NCI-H2227 (cell line): Measurements from ENCODE around the gene MED31.
"Not testable (repeated sequence)": the region's sequence is repeated elsewhere in the genome, so short reads cannot be mapped to it uniquely, and the experiment has no call there.

ENCODE experiments used
- DNase-seq: peaks from one replicate; lab custom pipeline; 2025; ENCODE audit not compliant: unreplicated experiment; lab: John Stamatoyannopoulos, UW

MED31 gene

GRCh38 chr17:6677158-6677831, 25.9 kb upstream of the MED31 start:
- DNase-seq, result no peak

- DNase-seq, result no peak
These were observed 25.4 kb upstream of the MED31 start for GRCh38 chr17:6676802-6677157.

GRCh38 chr17:6675201-6675825, 23.9 kb upstream of the MED31 start:
- no peak for DNase-seq

- DNase-seq, result no peak
These were observed 23.2 kb upstream of the MED31 start for GRCh38 chr17:6674586-6674985.

GRCh38 chr17:6671431-6671830, 20.0 kb upstream of the MED31 start:
- DNase-seq, result no peak

- no peak for DNase-seq
These were observed 19.6 kb upstream of the MED31 start for GRCh38 chr17:6670999-6671398.

- DNase-seq, result no peak
These were observed 19.2 kb upstream of the MED31 start for GRCh38 chr17:6670571-6670970.

GRCh38 chr17:6669479-6670212, 18.2 kb upstream of the MED31 start:
- DNase-seq, result no peak

- DNase-seq, result no peak
These were observed 17.5 kb upstream of the MED31 start for GRCh38 chr17:6668727-6669425.

- DNase-seq, result no peak
These were observed 16.8 kb upstream of the MED31 start for GRCh38 chr17:6668219-6668618.

GRCh38 chr17:6667516-6667915, 16.1 kb upstream of the MED31 start:
- DNase-seq, result no peak

GRCh38 chr17:6666557-6666956, 15.2 kb upstream of the MED31 start:
- no peak for DNase-seq

GRCh38 chr17:6666077-6666521, 14.7 kb upstream of the MED31 start:
- peak; percentile 65 for DNase-seq

- DNase-seq, result not testable (repeated sequence)
These were observed 11.8 kb upstream of the MED31 start for GRCh38 chr17:6663200-6663599.

GRCh38 chr17:6661464-6661848, 10.1 kb upstream of the MED31 start:
- DNase-seq, result no peak

- DNase-seq, result no peak
These were observed 9.5 kb upstream of the MED31 start for GRCh38 chr17:6660805-6661463.

GRCh38 chr17:6660101-6660500, 8.7 kb upstream of the MED31 start:
- no peak for DNase-seq

GRCh38 chr17:6658411-6658810, 7.0 kb upstream of the MED31 start:
- DNase-seq, result not testable (repeated sequence)

GRCh38 chr17:6657633-6658287, 6.4 kb upstream of the MED31 start:
- DNase-seq, result no peak

- DNase-seq, result not testable (repeated sequence)
These were observed 5.6 kb upstream of the MED31 start for GRCh38 chr17:6656797-6657632.
